Pancreas (tissue), 10 donors: ENCODE measurements around the gene ACVR1C. TPM values are rescaled to one million over a fixed set of nuclear protein-coding genes. Genes with fewer than 3 reads are reported as not detected.

Experiments
- ATAC-seq, 4 donors: fragments of 200-7000 bp; cut with Tn5 transposase; one replicate each; pipeline versions ENCODE4 v1.8.0 to v1.9.1; 2020; ENCODE audit warnings: mild to moderate bottlenecking in 4 of 4, moderate library complexity in 4 of 4
- DNase-seq, 6 donors: peaks; one replicate each; pipeline ENCODE4 v3.0.0-alpha.2; 2020
- FAIRE-seq: peaks from 2 replicates; lab custom pipeline; 2012; peaks lifted over from hg19 to GRCh38; lab: Jason Lieb, UNC
- H3K27ac ChIP-seq, 4 donors: fragments of 200-600 bp; sonication (generic); 1 replicate in 3 of 4; 2 replicates in 1 of 4; pipeline versions ENCODE4 v1.5.0 to v1.8.0; 2020
- H3K27me3 ChIP-seq, 4 donors: fragments of 200-600 bp; one replicate each; pipeline ENCODE4 v1.8.0; 2021
- H3K36me3 ChIP-seq, 3 donors: fragments of 200-600 bp; sonication (generic) in 1 of 3; one replicate each; pipeline versions ENCODE4 v1.5.0 to v1.8.0; 2020 to 2021
- H3K4me1 ChIP-seq, 3 donors: fragments of 200-600 bp; one replicate each; pipeline ENCODE4 v1.8.0; 2021
- H3K4me3 ChIP-seq, 4 donors: fragments of 200-600 bp; sonication (generic) in 2 of 4; one replicate each; pipeline versions ENCODE4 v1.5.0 to v1.8.0; 2020 to 2021
- H3K9me3 ChIP-seq, 4 donors: fragments of 200-600 bp; one replicate each; pipeline ENCODE4 v1.8.0; 2021
- CTCF ChIP-seq, 4 donors: fragments of 200-600 bp; sonication (generic) in 3 of 4; IDR thresholded peaks; one replicate each; pipeline versions ENCODE4 v1.5.0 to v1.8.0; 2021; ENCODE audit warnings: antibody characterized with exemption in 4 of 4
- WGBS, 2 donors: extraction: QIAGEN DNeasy Blood & Tissue Kit; methylation state at CpG; one replicate each; pipeline ENCODE4 v1.1.7; 2013; 5-methylcytosine and 5-hydroxymethylcytosine counted together
- intact Hi-C, 3 donors: fragments of 100-400 bp; cut with DNase I; formaldehyde crosslinking; loops; one replicate each; pipeline versions ENCODE4 v1.11.1 to v1.14.2; 2022
- polyA plus RNA-seq, 2 donors: library from polyadenylated mRNA; stranded (reverse); fragments of 200-250 nt; gene quantifications; one replicate each; pipeline ENCODE4 v1.2.3, GENCODE V29; 2013
- total RNA-seq, 6 donors: library from RNA; stranded (reverse); fragmentation: NEBNext Ultra II Directional in 4 of 6; extraction: Animal tissue kit (Norgen Biotek cat#: 25700) in 4 of 6; gene quantifications; one replicate each; pipeline versions ENCODE4 v1.2.1 to v1.2.4, GENCODE V29; 2021 to 2023
- donor health status: healthy with polysubstance abuse.
- donor health status: DM: no; HTN: no; CAD: no; lungs with moderate emphysema.
- donor health status: DM: no; HTN: no; CAD: no.
- donor health status: control.
- donor health status: control.
- donor health status: Bipolar disorder and iron deficiency.
- donor health status: DM: yes; HTN: yes; CAD: no.
- donor health status: DM: no; HTN: no; CAD: no.
- donor health status: DM: no; HTN: no; CAD: no.
- donor health status: DM: yes; HTN: yes; CAD: no.

The ACVR1C gene
- total and polyA plus RNA-seq, 8 donors, result 0.46 to 2.7 (median 1.5) TPM

GRCh38 chr2:157565550-157565949, 63.1 kb downstream of the ACVR1C start:
- WGBS, 2 donors, result 82 to 88% methylated on average over 5 of the region's 5 CpGs
- no peaks in the 10 kb centered on the region for H3K27me3 ChIP-seq
- no peak overlapping the region for H3K27ac ChIP-seq
- no peak for ATAC-seq
- intact Hi-C loops, result no loop called here
- no peak for FAIRE-seq
- no peaks in the 10 kb centered on the region for H3K36me3 ChIP-seq
- no peaks in the 10 kb centered on the region for H3K4me1 ChIP-seq
- TF ChIP-seq CTCF (IDR thresholded peaks at IDR 0.05), result no peak
- H3K9me3 ChIP-seq, result no peaks in the 10 kb centered on the region
- no peak for DNase-seq
- H3K4me3 ChIP-seq, result no peak overlapping the region

- intact Hi-C loops, result no loop called here
- Histone ChIP-seq H3K36me3 (no peaks in the 10 kb centered on the region), H3K4me1 (no peaks in the 10 kb centered on the region), H3K27ac (no peak overlapping the region), H3K4me3 (no peak overlapping the region), H3K9me3 (no peaks in the 10 kb centered on the region), H3K27me3 (no peaks in the 10 kb centered on the region)
- no peak for TF ChIP-seq CTCF (IDR thresholded peaks at IDR 0.05)
- DNase-seq (no peak), ATAC-seq (no peak), FAIRE-seq (no peak)
- WGBS, 2 donors, result 75 to 76% methylated on average over 2 of the region's 2 CpGs
Measured at GRCh38 chr2:157559890-157560289, 68.8 kb downstream of the ACVR1C start.

- FAIRE-seq, result no peak
- TF ChIP-seq CTCF (IDR thresholded peaks at IDR 0.05), result no peak
- no peaks in the 10 kb centered on the region for H3K36me3 ChIP-seq
- DNase-seq, result no peak
- no peak overlapping the region for H3K4me3 ChIP-seq
- H3K27ac ChIP-seq, result no peak overlapping the region
- intact Hi-C loops, result no loop called here
- no peaks in the 10 kb centered on the region for H3K27me3 ChIP-seq
- no peak for ATAC-seq
- 50 to 53% methylated on average over 3 of the region's 3 CpGs for WGBS, 2 donors
- H3K9me3 ChIP-seq, result no peaks in the 10 kb centered on the region
- H3K4me1 ChIP-seq, result no peaks in the 10 kb centered on the region
Measured at GRCh38 chr2:157559461-157559860, 69.2 kb downstream of the ACVR1C start.

GRCh38 chr2:157559061-157559460, 69.6 kb downstream of the ACVR1C start:
- no peaks in the 10 kb centered on the region for H3K4me1 ChIP-seq
- intact Hi-C loops, result no loop called here

More at GRCh38 chr2:157559061-157559460, 69.6 kb downstream of the ACVR1C start:
- no peaks in the 10 kb centered on the region for H3K36me3 ChIP-seq
- H3K27ac ChIP-seq, result no peak overlapping the region
- 68 to 74% methylated on average over 3 of the region's 3 CpGs for WGBS, 2 donors
- FAIRE-seq (no peak), ATAC-seq (peak in 1 of 4 donors; percentile 59), DNase-seq (no peak)
- H3K27me3 ChIP-seq, result no peaks in the 10 kb centered on the region
- no peak overlapping the region for H3K4me3 ChIP-seq
- TF ChIP-seq CTCF (IDR thresholded peaks at IDR 0.05), result no peak
- no peaks in the 10 kb centered on the region for H3K9me3 ChIP-seq
